Lower leg skin (tissue), 4 donors: ENCODE measurements around the gene CD38. TPM values are rescaled to one million over a fixed set of nuclear protein-coding genes. Genes with fewer than 3 reads are reported as not detected.

Experiments used
- DNase-seq, 2 donors: peaks; one replicate each; pipeline ENCODE4 v3.0.0-alpha.2; 2019; ENCODE audit warnings: low spot score in 2 of 2
- H3K4me3 ChIP-seq: fragments of 200-600 bp; sonication (generic); 2 replicates; pipeline ENCODE4 v1.5.1; 2017; ENCODE audit warnings: mild to moderate bottlenecking, low read depth; ENCODE audit not compliant: poor library complexity, severe bottlenecking
- CTCF ChIP-seq, 3 donors: fragments of 450-650 bp; IDR thresholded peaks; one replicate each; pipeline ENCODE4 v1.5.1; 2016; ENCODE audit warnings: antibody characterized with exemption in 3 of 3, mild to moderate bottlenecking in 3 of 3, moderate library complexity in 2 of 3
- POLR2A ChIP-seq, 2 donors: fragments of 450-650 bp; IDR thresholded peaks; one replicate each; pipeline ENCODE4 v1.6.1; 2016 to 2017; ENCODE audit warnings: antibody characterized with exemption in 2 of 2, mild to moderate bottlenecking in 1 of 2, moderate library complexity in 1 of 2
- WGBS, 2 donors: methylation state at CpG; one replicate each; pipeline ENCODE4 v1.1.5; 2018; 5-methylcytosine and 5-hydroxymethylcytosine counted together
- intact Hi-C: fragments of 100-400 bp; cut with DNase I; formaldehyde crosslinking; loops from one replicate; pipeline ENCODE4 v1.15.0; 2023; ENCODE audit warnings: low total_unique reads
- total RNA-seq, 4 donors: library from RNA; depleted of rRNA; stranded (reverse); fragments of >200 nt; gene quantifications; one replicate each; pipeline ENCODE4 v1.1.0, GENCODE V29; 2016

CD38 gene
- total RNA-seq, 4 donors from 2014 or later: 0.08 to 1.1 (median 0.21) TPM

GRCh38 chr4:15738877-15739276 lies 39.3 kb upstream of the CD38 start:
- no peak overlapping the region for H3K4me3 ChIP-seq
- 74 to 83% methylated on average over 1 of the region's 1 CpG for WGBS, 2 donors
- DNase-seq: no peak
- intact Hi-C loops: no loop called here
- TF ChIP-seq POLR2A (IDR thresholded peaks at IDR 0.05) (no peak), CTCF (IDR thresholded peaks at IDR 0.05) (no peak)

- intact Hi-C loops: no loop called here
- TF ChIP-seq POLR2A (IDR thresholded peaks at IDR 0.05) (no peak), CTCF (IDR thresholded peaks at IDR 0.05) (no peak)
- no peak overlapping the region for H3K4me3 ChIP-seq
- WGBS, 2 donors: 72 to 87% methylated on average over 11 of the region's 11 CpGs
- DNase-seq: no peak
Measured at GRCh38 chr4:15740764-15741404, 37.2 kb upstream of the CD38 start.

- 35 to 47% methylated on average over 1 of the region's 1 CpG for WGBS, 2 donors
Measured at GRCh38 chr4:15742083-15742582, 36.0 kb upstream of the CD38 start.

GRCh38 chr4:15742637-15743036 lies 35.5 kb upstream of the CD38 start:
- 21 to 30% methylated on average over 1 of the region's 1 CpG for WGBS, 2 donors
- no peak overlapping the region for H3K4me3 ChIP-seq
- TF ChIP-seq CTCF (IDR thresholded peaks at IDR 0.05): no peak
- TF ChIP-seq POLR2A (IDR thresholded peaks at IDR 0.05): no peak
- intact Hi-C loops: no loop called here
- DNase-seq: no peak

More at GRCh38 chr4:15742083-15742582, 36.0 kb upstream of the CD38 start:
- TF ChIP-seq CTCF (IDR thresholded peaks at IDR 0.05) (no peak), POLR2A (IDR thresholded peaks at IDR 0.05) (no peak)
- DNase-seq: no peak
- intact Hi-C loops: no loop called here
- no peak overlapping the region for H3K4me3 ChIP-seq

- no peak overlapping the region for H3K4me3 ChIP-seq
- intact Hi-C loops: no loop called here
- WGBS, 2 donors: 44 to 51% methylated on average over 5 of the region's 5 CpGs
- DNase-seq: no peak
- TF ChIP-seq CTCF (IDR thresholded peaks at IDR 0.05) (no peak), POLR2A (IDR thresholded peaks at IDR 0.05) (no peak)
Measured at GRCh38 chr4:15744016-15744545, 34.0 kb upstream of the CD38 start.
